ENCODE results near the gene DDAH1. TPM values are rescaled to one million over a fixed set of nuclear protein-coding genes. Genes with fewer than 3 reads are reported as not detected.
A peak's percentile ranks its signal among the peaks of the same experiment; 100 is the strongest.

DDAH1 gene
- total and polyA plus RNA-seq, 2 donors (not counting 3 experiments of a cell fraction or from before 2014, with no cell fraction given), result 44.0 to 75.2 TPM

DNA sequence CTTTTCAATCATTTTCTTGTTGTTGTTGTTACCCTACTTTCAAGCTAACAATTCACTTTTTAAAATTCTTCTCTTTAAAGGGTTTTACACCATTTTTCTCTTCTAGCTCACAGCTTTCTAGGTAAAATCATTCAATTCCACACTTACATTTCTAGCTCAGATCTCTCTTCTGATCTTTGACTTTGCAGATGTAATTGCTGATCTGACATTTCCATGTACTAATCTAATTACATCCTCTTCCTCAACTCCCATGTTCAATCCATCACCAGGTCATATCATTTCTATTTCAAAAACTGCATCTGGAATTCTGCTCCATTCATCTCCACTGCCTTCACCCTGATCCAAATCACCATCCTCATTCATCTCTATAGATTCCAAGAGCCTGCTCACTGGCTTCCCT is 191.6 kb downstream of the DDAH1 start:
- Histone ChIP-seq H3K4me3 (replicated peaks in 1 of 3; ENCODE audit: insufficient read depth in 1 of 3, low read depth in 1 of 3, low read length in 3 of 3) (peak overlapping the region in 2 of 3 experiments; percentile 95 to 99), H3K9me3 (replicated peaks; ENCODE audit: control insufficient read depth, insufficient read depth, low read length) (no peaks in the 10 kb centered on the region), H3K4me1 (ENCODE audit: control insufficient read depth, extremely low read depth, insufficient read depth, low read length) (peaks cover 48% of the 10 kb centered on the region), H2AFZ (ENCODE audit: low read depth, low read length) (no peak overlapping the region), H3K9me1 (replicated peaks; ENCODE audit: control insufficient read depth, extremely low read depth, insufficient read depth, low read length) (no peaks in the 10 kb centered on the region), H3K79me2 (ENCODE audit: control insufficient read depth, insufficient read depth, low read length) (peaks cover 70% of the 10 kb centered on the region), H3K27me3 (ENCODE audit: control insufficient read depth in 2 of 2, insufficient read depth in 2 of 2, low read length in 2 of 2) (no peaks in the 10 kb centered on the region), H3K36me3 (ENCODE audit: control insufficient read depth in 2 of 2, extremely low read depth in 1 of 2, insufficient read depth in 2 of 2, low read length in 2 of 2) (peaks cover 11 to 24% of the 10 kb centered on the region in 2 experiments), H3K27ac (ENCODE audit: insufficient read depth, low read depth, low read length) (peak overlapping the region; percentile 100), H3K9ac (replicated peaks; ENCODE audit: extremely low read depth, insufficient read depth, low read length) (peak overlapping the region; percentile 100), H3K4me2 (ENCODE audit: insufficient read depth, low read length) (peak overlapping the region; percentile 97), H4K20me1 (replicated peaks; ENCODE audit: control insufficient read depth, extremely low read depth, insufficient read depth, low read length) (no peaks in the 10 kb centered on the region)
- ChIA-PET POLR2A (no interaction called here), CTCF (interaction anchor here (0.9 to 3.4 kb wide), 3 partner anchors 14 to 420 kb away, joined by 5 to 10 read pairs (median 10); partner anchors contain the start of gene C1orf52)
- no TSS peak for BruUV-seq (replicated peaks)
- TF ChIP-seq EZH2 (IDR thresholded peaks at IDR 0.05; ENCODE audit: borderline replicate concordance, low read depth, low read length, severe bottlenecking) (no peak), MYC (IDR thresholded peaks at IDR 0.05; ENCODE audit: low read depth, low read length) (no peak), JUN (IDR thresholded peaks at IDR 0.05; ENCODE audit: borderline replicate concordance, insufficient read depth, insufficient read length, low read depth) (no peak), POLR2AphosphoS5 (IDR thresholded peaks at IDR 0.05; ENCODE audit: insufficient read depth, low read depth, low read length) (no peak), POLR2A (IDR thresholded peaks at IDR 0.05; ENCODE audit: low read depth, low read length) (no peak), FOS (IDR thresholded peaks at IDR 0.05; ENCODE audit: borderline replicate concordance, insufficient read depth, low read length) (no peak), GATA2 (IDR thresholded peaks at IDR 0.05; ENCODE audit: insufficient read depth, insufficient read length, low read depth, low read length) (no peak)
- TF ChIP-seq, protein P1, sequence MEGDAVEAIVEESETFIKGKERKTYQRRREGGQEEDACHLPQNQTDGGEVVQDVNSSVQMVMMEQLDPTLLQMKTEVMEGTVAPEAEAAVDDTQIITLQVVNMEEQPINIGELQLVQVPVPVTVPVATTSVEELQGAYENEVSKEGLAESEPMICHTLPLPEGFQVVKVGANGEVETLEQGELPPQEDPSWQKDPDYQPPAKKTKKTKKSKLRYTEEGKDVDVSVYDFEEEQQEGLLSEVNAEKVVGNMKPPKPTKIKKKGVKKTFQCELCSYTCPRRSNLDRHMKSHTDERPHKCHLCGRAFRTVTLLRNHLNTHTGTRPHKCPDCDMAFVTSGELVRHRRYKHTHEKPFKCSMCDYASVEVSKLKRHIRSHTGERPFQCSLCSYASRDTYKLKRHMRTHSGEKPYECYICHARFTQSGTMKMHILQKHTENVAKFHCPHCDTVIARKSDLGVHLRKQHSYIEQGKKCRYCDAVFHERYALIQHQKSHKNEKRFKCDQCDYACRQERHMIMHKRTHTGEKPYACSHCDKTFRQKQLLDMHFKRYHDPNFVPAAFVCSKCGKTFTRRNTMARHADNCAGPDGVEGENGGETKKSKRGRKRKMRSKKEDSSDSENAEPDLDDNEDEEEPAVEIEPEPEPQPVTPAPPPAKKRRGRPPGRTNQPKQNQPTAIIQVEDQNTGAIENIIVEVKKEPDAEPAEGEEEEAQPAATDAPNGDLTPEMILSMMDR (IDR thresholded peaks at IDR 0.05; ENCODE audit: extremely low read depth in 1 of 2, insufficient read depth in 1 of 2, low read depth in 1 of 2, low read length in 2 of 2), result no peak
- TF ChIP-seq, protein P2, sequence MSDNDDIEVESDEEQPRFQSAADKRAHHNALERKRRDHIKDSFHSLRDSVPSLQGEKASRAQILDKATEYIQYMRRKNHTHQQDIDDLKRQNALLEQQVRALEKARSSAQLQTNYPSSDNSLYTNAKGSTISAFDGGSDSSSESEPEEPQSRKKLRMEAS (IDR thresholded peaks at IDR 0.05; ENCODE audit: insufficient read depth, insufficient read length), result no peak
- dilution Hi-C loops (cut with MboI; ENCODE audit: extremely low pct_ligation_motif_present, low sequenced_read_pairs), result no loop called here
- no peak for FAIRE-seq
- intact Hi-C loops (cut with micrococcal nuclease), result loop anchor here (10.0 kb wide), 2 partner anchors 659 to 769 kb away; partner anchors contain the start of genes GNG5 and SPATA1
- no peak for DNase-seq (ENCODE audit: low read depth, low spot score)
